ENCODE measurements around the gene NBPF1.
"Not testable (repeated sequence)": the region's sequence is repeated elsewhere in the genome, so short reads cannot be mapped to it uniquely, and the experiment has no call there.

DNA sequence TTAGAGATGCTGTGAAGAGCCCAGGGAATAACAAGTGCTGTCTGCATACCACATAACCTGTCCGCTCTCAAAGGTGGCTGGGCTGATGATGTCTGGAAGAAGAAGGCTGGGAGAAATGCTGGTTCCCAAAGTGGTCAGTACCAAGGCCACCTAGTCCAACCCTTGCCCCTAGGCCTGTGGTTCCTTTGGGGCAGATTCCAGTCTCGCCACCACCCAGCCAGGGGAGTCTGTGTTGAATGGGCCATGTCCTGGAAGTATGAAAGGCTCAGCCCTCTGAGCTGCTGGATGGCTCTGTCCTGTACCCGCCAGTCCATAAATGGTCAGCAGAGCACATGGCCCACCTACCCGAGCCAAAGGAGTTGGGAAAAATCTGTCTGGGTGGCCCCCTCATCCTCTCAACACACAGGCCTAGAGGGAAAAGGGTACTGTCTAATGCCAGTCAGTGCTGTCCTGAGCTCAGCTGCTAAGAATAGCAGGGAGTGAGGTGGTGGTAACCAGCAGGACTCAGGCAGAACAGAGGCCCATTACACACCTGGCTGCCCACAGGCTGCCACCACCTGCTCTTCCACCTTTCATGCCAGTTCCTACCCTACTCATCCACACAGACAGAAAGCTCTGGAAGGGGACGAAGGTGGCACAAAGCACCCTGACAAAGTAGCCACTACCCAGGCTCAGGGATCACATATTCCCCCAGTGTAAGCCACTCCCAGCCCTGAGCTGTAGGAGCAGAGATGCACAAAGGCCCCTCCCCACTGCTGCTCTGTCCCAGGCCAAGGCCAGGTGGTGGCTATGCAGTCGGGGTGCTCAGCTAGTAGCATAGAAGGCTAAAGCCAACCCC lies 24.8 kb upstream of the NBPF1 start:
- TF ChIP-seq, protein P1, sequence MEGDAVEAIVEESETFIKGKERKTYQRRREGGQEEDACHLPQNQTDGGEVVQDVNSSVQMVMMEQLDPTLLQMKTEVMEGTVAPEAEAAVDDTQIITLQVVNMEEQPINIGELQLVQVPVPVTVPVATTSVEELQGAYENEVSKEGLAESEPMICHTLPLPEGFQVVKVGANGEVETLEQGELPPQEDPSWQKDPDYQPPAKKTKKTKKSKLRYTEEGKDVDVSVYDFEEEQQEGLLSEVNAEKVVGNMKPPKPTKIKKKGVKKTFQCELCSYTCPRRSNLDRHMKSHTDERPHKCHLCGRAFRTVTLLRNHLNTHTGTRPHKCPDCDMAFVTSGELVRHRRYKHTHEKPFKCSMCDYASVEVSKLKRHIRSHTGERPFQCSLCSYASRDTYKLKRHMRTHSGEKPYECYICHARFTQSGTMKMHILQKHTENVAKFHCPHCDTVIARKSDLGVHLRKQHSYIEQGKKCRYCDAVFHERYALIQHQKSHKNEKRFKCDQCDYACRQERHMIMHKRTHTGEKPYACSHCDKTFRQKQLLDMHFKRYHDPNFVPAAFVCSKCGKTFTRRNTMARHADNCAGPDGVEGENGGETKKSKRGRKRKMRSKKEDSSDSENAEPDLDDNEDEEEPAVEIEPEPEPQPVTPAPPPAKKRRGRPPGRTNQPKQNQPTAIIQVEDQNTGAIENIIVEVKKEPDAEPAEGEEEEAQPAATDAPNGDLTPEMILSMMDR (conservative IDR thresholded peaks at IDR 0.05; ENCODE audit: low read length), result not testable (repeated sequence)
- not testable (repeated sequence) for TF ChIP-seq EZH2phosphoT487 (IDR thresholded peaks at IDR 0.05; ENCODE audit: borderline replicate concordance, low read depth, low read length)

Data from OCI-LY7 (cell line).